GM18511 (cell line): ENCODE results near the gene CALHM1.
"Not testable (repeated sequence)": the region's sequence is repeated elsewhere in the genome, so short reads cannot be mapped to it uniquely, and the experiment has no call there.

Experiments
- ATAC-seq: cut with Tn5 transposase; IDR thresholded peaks from one replicate; pipeline ENCODE4 v1.9.1; 2021; ENCODE audit warnings: mild to moderate bottlenecking, moderate library complexity; ENCODE audit not compliant: unreplicated experiment

CALHM1 gene

GRCh38 chr10:103440416-103440815, 18.3 kb downstream of the CALHM1 start:
- ATAC-seq, result no peak

- no peak for ATAC-seq
Measured at GRCh38 chr10:103439776-103440175, 18.9 kb downstream of the CALHM1 start.

DNA sequence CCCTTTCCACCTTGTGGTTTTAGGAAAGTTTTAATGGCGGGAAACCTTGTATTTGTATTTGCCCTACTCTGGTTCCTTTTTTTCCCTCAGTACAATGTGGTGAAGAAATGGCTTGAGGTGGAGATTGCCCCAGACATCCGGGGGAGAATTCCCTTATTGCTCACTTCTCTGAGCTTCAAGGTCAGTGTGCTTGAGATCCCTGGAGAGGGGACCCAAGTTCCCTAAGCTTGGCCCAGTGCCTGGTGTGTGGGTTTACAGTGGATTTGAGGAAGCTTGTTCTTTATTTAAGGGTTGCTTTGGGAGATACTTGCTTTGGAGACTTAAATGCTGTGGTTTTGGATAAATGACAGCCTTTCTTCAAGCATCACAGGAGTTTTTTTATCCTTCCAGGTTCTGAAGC, 24.8 kb downstream of the CALHM1 start:
- no peak for ATAC-seq

- ATAC-seq, result no peak
Measured at GRCh38 chr10:103431902-103432301, 26.8 kb downstream of the CALHM1 start.

GRCh38 chr10:103429647-103430046, 29.1 kb downstream of the CALHM1 start:
- no peak for ATAC-seq

DNA sequence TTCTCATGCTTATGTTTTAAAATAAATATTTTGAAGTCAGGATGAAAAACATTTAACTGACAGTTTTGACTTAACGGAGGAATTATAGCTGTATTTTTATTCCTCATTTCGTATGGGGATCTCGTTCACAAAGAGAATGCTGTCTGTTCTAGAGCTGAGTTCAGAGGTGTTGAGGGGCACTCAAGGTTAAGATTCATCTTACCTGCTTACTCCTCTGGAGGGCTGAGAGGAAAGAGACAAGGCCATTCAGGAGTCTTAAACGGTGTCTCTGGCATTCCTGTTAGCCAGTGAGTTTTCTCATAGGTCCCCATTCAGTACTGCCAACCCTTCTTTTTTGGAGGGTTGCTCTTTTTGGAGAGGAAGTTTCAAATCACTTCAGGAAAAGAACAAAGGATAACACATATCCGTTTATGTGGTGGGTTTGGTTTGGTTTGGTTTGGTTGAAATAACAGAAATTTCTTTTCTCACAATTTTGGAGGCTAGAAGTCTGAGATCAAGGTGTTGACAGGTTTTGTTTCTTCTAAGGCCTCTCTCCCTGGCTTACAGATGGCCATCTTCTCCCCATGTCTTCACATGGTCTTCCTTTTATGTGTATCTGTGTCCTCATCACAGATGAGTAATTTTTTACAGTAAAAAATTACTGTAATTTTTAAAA, 29.6 kb downstream of the CALHM1 start:
- ATAC-seq, result no peak

- no peak for ATAC-seq
Measured at GRCh38 chr10:103427866-103428265, 30.8 kb downstream of the CALHM1 start.

DNA sequence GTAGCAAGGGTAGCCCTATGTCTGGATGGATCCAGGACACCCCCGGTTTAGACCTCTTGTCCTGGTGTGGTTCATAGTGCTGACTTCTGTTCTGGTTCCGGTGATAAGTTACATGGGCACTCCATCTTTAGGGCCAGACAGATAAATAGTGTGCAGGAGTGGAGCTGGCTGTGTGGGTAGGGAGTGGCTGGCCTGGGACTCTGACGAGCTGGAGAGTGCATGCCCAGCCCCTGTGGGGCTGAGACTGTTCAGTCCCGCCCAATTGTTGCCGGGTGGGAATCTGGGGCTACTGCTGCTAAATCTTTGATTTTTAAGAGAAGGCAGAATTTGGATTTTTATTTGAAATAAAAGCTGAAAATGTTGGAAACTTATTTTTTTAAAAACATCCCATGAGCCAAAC, 35.0 kb downstream of the CALHM1 start:
- no peak for ATAC-seq

DNA sequence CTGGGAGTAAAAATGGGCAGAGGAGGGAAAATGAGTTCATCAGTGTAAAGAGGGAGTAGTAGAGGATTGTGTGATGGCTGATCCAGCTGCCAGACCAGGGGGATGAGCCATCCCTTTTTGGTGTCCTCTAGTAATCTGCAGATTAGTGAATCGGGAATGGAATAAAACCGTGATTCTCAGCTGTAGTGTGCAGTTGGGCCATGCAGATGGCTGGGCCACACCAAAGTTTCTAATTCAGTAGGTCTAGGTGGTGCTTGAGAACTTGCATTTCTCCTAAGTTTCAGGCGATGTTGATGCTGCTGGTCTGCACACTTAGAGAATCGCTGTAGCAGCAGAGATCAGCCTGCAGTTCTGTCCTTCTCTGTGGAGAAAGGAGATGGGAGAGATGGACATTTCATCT, 39.6 kb downstream of the CALHM1 start:
- no peak for ATAC-seq

- no peak for ATAC-seq
Measured at GRCh38 chr10:103417601-103418000, 41.1 kb downstream of the CALHM1 start.

- ATAC-seq, result not testable (repeated sequence)
Measured at GRCh38 chr10:103417148-103417469, 41.6 kb downstream of the CALHM1 start.

- no peak for ATAC-seq
Measured at GRCh38 chr10:103416436-103417147, 42.1 kb downstream of the CALHM1 start.

DNA sequence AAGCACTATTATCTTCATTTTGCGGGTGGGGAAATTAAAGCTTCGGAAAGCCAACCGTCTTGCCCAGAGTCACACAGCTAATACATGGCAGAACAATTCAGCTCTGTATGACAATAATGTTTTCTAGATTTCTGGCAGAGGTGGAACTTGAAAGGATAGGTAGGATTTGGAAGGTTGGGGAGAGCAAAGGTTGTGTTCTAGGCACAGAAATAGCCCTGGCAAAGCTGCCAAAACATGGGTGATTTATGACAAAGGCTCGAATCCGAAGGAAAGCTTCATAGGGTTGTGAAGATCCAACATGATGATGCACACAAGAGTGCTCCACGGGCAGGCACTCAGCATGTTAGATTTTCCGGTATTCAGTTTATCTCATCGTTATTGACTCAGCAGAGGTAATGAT, 43.1 kb downstream of the CALHM1 start:
- ATAC-seq, result no peak

DNA sequence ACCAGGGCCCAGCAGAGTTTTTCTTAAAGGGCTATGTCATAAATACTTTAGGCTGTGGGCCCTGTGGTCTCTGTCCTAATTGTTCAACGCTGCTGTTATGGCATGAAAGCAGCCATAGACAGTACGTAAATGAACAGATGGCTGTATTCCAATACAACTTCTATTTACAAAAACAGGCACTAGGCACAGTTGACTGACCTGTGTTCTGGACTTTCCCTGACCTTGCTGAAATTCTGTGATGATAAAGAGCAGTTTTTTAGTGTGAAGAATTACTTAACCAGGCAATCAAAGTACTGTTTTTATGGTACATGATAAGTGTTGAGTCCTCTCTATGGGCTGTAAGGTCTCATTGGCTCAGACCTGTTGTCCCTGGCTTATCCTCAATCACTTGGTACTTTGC, 45.1 kb downstream of the CALHM1 start:
- ATAC-seq, result no peak
